T follicular helper cell (primary cell): ENCODE data around the gene AGPAT3.

ENCODE experiments used
- DNase-seq: peaks from one replicate; pipeline ENCODE4 v3.0.0-alpha.2; 2020; ENCODE audit warnings: low read depth

AGPAT3 gene

DNA sequence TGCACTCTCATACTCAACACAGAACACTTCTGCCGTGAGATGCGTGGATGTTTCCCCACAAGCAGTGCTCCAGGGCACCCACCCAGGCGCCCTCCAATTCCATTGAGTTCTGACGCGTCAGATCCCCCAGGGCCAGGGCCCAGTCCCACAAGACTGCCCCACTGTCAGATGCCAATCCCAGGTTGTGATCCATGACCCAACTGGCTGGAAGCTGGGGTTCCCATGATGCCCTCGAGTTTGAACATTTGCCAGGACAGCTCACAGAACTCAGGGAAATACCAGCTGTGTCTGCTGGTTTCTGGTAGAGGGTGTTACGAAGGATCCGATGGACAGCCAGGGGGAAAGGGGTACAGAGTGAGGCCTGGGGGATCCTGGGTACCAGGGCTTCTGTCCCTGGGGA lies 58.4 kb downstream of the AGPAT3 start:
- DNase-seq, result no peak

DNA sequence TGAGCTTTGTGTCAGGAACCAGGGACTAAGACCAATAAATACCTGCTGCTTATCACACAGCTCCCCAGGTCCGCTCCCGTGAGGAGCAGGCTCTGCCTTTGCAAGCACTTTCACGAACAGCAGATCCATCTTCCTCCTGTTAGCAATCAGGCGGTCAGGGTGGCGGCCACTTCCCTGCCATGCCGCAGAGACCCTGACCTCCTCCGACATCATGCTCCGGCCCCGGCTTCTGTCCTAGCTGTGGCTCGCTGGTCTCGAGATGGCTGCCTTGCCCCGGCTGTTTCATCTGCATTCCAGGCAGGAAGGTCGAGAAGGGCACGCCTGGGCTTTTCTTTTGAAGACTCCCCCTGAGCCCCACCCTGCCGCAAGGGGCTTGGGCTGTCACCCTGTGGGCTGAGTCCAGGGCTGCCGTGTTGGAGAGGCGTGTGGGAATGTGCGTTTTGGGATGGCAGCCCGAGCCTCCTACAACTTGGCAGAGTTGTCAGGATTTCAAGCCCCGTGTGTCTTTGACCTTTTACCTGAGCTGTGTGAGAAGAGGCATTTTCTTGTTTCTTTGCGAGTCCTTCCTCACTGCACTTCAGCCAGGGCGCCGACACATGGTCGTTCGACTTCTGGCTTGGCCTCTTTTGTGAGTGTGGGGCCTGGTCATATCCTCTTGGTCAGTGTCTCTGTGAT lies 59.5 kb downstream of the AGPAT3 start:
- no peak for DNase-seq

DNA sequence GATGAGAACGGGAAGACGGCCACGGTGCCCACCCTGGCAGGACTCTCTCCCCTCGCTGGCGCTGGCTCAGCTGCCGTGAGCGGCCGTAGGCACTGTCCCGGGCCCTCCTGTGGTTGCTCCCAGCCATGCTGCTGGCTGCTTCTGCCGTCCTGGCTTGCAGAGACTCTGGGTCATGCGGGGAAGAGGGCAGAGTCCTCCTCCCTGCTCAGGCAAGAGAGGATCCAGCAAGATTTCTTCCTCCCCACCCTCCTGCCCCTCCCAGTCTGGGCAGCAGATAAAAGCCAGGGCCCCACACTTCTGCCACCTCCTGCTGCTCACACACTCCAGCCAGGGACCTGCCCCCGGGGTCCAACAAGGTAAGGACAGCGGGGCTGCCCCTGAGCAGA lies 60.1 kb downstream of the AGPAT3 start:
- DNase-seq, result no peak

DNA sequence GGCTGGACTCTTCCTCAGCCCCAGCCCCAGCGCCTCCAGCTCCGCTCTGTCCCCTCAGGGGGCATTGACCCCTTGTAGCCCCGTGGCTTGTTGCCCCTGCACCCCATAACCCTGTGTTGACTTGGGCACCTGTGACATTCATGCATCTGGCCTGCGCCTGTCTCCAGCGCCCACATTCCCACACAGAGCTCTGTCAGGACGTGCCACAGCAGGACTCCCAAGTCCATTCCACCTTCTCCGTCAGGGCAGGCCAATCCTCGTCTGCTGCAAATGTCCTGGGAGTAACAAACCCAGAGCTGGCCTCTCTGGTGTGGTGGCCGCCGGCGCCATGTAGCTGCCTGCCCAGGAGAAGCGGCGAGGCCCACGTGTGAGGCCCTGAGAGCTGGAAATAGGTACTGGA lies 60.6 kb downstream of the AGPAT3 start:
- no peak for DNase-seq

DNA sequence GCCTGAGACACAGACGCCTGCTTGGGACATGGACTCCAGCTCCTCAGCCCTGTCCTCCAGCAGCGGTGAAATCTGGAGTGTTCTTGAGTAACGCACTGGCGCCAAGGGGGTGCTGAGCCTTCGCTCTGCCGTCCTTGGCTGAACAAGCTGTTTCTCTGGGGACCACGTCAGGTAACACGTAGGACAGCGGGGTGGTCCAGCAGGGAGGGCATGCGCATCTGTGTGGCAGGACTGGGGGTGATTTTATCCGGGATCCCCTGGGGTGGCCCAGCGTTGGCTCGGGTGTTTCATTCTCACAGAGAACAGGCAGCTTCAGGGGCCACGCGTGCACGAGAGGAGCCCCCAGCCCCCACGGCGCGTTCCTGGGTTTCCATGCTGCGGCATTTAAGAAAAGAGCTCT lies 61.2 kb downstream of the AGPAT3 start:
- DNase-seq, result no peak

DNA sequence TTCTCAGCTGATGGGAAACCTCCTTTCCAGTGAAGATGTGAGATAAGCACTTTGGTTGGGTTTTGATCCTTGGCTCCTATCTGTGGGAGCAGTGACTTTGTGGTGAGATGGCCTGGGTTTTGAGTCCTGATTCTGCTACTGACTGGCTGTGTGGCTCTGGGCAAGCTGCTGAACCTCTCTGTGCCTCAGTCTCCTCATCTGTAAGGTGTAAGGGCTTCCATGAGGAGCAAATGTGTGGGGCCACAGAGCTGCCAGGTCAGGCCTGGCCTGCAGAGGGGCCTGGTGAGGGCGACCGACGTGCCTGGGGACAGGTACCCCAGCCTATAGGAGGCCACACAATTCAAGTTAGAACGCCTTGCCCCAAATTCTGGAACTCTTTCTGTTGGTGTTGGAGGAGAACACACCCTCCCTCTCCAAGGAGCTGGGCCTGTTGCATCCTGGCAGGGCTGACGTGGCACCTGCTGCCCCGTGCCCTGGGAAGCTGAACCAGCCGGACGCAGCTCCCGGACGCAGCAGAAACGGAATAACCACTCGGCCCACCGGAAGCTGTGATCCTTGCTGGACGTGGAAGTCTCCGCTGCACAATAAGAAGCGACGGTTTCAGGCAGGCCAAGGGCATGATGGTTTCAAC lies 62.7 kb downstream of the AGPAT3 start:
- DNase-seq, result no peak

DNA sequence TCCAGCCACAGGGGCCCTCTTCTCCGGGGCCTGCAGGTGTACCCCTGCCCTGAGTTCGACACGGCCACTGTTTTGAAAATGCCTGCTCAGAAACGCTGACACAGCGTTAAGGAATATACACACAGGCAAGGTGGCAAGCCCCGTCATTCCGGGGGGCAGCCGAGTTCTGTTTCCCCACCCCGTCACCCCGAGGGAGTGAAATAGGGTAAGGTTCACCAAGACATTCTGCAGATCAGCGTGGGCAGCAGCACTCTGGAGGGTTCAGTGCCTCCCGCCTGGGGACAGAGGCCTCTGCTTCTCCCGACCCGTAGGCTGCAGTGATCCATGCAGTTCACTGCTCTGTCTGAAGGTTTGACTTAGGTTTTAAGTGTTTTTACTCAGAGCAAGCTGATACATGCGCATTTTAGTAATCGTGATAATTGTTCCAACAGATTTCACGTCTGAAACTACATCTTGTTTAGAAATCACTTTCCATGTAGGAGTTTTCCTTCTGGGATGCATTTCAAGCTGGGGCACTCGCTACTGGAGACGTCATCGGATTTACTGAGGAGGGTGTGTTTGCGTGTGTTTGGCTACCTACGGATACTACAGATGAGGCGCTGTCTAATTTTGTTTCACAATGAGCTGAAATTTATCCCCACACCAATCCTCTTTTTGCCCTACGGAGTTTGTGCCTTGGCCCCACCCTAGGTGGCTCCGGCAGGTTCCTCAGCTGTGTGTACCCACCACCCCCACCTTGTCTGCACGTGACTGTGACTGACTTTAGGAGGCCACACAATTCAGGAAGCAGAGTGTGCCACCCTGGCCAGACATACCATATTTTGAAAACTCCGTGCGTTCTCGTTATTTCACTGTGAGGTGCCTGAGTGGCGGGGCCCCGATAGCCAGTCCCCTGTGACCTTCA lies 63.5 kb downstream of the AGPAT3 start:
- DNase-seq, result no peak

DNA sequence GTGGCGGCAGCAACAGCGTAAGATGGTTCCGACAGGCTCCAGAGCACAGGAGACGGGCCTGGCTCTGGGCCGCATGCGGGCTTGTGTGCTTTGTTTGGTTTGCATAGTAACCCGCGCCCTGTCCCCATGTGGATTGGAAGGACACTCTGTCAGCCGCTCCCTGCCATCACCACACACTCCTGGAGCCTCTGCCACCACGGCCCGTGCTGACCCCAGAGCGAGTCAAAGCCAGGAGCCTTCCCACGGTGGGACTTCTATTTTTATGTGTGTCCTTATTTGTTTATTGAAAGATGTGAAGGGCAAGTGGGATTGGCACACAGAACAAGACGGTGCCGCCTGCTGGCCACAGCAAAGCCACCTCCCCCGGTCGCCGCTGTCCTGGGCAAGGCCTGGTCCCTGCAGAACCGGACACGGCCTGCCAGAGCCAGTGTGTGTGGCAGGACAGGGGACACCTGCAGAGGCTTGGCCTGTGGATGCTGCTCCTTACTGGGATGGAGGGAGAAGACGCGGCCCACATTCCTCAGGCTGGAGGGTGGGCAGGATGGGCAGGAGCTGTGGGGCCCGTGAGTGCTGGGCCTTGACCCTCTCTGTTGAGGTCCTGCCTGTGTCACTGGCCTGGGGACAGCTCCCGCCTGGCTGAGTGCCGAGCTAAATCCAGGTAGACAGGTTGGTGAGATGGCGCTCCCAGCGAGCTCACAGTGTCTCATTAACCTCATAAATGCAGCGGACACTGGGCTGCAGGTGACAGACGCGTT lies 64.4 kb downstream of the AGPAT3 start:
- DNase-seq, result no peak

DNA sequence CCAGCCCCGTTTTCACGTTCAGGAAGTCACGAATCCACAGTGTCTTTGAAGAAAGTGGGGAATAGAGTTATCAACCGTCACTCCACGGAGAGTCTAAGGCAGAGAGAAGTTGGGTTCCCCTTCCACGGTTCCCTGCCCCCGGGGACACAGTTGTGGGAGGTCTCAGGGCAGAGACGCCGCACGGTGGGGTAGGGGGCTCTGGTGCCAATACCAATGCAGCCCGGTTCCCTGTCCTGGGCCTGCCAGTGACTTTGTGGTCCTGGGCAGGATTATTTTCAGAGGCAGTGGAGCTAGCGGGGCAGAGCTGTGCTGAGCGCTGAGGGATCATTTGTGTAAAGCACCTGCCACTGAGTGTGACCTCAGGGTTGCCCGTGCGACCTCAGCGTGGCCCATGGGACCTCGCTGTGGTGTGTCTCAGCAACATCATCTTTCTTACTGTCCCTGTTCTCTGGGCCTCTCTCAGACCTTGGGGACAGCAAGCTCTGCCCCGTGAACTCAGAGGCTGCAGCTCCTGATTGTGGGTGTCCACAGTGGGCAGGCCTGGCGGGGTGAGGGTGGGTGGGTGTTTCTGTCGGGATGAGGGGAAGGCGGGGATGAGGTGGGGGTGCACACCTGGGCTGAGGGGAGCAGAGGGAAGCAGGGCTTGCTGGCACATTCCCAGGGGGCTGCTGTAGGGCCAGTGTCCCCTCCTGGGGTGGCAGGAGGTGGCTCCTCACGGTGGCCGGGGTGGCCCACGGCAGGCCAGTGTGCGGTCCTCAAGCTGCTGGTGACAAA lies 65.2 kb downstream of the AGPAT3 start:
- no peak for DNase-seq

DNA sequence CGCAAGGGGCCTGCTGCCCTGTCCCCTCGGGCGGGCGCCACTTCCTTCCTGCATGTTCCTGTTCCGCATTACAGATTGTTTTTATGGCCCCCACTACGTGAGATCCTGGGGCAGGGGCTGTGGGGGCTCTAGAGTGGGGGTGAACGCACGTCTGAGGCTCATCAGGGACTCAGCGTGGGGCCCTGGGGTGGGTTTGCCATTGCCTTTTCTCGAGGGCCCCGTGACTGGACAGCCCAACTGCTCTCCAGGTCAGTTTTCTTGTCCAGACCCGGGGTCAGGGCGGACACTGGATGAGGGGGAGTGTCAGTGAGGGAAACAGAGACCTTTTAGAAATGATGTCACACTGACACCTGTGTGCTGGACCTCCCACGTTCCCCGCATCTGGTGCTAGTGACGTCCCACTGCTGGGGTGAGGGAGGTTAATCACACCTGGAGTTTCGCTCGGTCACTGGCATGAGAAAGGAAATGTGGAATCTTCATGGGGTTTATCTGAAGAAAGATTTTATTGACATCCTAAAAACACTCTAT lies 65.9 kb downstream of the AGPAT3 start:
- DNase-seq, result no peak

DNA sequence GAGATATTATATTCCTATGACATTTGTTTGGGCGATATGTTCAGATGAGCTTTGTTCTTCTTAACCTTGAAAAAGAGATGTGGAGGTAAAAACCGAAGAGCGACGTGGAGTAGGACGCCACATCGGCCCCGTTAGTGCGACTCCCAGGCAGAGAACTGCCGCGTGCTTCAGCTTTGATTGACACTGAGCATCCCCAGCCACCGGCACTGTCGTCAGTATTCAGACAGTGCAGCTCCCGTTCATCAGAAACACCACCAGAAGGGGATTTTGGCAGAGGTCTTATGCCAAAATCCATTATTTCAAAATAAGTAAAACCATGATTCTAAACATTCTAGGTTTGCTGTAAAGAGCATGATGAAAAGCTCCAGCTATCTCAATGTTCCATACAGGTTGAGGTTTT lies 66.5 kb downstream of the AGPAT3 start:
- no peak for DNase-seq

DNA sequence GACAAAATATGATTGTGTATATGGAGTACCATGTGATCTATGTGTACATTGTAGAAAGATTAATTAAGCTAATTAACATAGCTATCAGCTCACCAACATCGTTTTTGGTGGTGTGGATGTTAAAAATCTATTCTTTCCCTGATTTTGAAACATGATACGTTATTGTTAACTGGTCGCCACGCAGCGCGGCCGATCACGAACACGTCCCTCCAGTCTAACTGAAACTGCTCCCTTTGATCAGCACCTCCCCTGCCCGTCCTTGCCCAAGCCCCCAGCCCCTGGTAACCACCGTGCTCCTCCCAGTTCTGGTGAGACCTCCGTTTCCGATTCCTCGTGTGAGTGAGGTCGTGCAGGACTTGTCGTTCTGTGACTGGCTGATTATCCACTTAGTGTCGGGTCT lies 67.0 kb downstream of the AGPAT3 start:
- DNase-seq, result no peak

DNA sequence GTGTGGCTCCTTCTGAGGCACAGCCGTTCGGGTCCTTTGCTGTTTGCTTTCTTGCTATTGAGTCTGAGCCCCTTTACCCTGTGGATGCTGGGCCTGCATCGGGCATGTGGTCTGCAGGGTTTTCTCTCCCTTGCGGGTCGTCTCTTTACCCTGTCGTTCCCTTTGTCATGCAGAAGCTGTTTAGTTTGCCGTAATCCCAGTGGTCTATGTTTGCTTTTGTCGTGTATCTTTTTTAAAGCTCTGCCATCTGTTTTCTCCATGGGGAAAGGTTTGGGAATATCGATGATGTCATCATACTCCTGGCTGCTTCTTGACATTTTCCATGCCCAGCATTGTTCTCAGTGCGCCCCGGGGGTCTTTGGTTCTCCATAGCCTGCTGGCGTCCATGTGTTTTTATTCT lies 68.2 kb downstream of the AGPAT3 start:
- no peak for DNase-seq

DNA sequence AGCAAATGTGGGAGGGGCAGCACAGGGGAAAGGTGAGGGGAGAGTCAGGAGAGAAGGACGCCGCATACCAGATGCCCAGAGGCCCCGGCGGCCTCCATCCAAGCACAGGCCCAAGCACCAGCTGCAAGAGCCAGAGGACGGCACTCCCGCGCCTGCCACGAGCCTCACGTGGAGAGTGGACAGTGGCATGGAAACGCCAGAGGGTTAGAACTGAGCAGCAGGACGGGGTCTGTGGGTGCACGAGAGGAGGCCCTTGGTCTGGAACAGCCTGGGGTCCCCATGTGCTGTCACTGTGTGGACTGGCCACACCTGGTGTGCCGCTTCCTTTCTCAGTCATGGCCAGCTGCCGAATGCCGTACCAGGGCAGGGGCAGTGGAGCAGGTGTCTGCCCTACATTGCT lies 68.7 kb downstream of the AGPAT3 start:
- DNase-seq, result no peak

DNA sequence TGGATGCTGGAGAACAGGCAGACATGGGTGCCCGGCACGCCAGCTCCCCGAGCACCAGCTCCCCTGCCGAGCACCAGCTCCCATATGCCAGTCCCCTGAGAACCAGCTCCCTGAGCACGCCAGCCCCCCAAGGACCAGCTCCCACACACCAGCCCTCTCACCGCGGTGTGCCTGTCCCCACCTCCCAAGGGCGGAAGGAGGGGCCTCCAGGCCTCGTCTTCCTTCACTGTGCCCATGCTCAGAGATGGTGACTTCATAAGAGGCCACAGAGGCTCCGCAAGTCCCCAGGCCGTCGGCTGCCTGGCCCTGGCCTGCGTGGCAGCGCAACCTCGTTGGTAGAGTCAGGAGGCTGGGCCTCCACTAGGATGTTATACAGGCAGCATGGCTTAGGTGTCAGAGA lies 69.1 kb downstream of the AGPAT3 start:
- DNase-seq, result no peak

DNA sequence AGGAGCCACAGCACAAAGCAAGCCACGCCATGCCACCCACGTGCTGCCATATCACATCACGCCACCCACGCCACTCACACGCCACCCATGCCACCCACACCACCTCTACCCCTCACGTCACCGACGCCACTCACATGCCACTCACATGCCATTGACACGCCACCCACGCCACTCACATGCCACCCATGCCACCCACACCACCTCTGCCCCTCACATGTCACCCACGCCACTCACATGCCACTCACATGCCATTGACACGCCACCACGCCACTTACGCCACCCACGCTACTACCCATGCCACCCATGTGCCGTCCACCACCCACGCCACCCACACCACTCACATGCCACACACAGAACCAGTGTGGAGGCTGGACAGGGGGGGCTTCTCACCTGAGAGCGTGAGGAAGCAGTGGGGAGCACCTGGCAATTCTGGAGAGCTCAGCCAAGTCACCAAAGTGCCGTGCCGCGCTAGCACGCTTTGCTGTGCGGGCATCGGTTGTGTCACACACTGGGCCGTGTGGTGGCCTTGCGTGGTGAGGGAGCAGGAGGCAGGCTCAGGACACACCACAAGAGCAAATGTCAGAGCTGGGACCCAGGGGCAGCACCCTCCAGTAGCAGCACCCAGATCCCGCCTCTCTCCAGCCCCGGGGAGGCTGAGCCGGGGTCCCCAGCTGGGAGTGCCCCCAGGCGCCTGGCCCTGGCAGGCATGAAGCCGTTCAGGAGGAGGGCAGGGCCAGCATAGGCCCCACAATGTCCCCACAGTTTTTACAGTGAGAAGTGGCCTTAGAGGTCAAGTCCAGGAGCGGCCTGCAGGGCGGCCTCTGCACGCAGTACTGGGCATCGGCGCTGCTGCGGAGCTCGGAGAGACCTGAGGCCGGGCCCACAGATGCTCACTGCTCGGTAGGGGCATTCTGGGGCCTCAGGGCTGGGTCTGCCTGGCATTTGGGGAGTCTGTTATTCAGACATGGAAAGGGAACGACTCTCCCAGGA lies 70.0 kb downstream of the AGPAT3 start:
- DNase-seq, result no peak

DNA sequence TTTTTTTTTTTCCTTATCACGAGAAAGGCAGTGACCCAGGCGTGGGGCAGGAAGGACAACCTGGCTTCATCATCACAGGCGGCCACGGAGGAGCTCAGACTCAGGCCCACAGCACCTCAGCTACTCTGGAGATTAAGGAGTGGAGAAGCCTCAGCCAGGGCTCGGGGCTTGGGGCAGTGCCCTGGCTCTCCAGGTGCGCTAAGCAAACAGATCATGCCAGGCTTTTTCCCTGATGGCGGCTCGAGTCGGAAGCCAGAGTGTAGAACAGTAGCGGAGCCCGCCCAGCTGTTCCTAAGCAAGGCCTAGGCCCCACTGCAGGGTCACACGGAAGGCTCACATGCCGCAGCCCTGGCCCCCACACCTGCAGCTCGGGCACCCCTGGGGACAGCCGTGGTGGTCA lies 70.7 kb downstream of the AGPAT3 start:
- DNase-seq, result no peak

DNA sequence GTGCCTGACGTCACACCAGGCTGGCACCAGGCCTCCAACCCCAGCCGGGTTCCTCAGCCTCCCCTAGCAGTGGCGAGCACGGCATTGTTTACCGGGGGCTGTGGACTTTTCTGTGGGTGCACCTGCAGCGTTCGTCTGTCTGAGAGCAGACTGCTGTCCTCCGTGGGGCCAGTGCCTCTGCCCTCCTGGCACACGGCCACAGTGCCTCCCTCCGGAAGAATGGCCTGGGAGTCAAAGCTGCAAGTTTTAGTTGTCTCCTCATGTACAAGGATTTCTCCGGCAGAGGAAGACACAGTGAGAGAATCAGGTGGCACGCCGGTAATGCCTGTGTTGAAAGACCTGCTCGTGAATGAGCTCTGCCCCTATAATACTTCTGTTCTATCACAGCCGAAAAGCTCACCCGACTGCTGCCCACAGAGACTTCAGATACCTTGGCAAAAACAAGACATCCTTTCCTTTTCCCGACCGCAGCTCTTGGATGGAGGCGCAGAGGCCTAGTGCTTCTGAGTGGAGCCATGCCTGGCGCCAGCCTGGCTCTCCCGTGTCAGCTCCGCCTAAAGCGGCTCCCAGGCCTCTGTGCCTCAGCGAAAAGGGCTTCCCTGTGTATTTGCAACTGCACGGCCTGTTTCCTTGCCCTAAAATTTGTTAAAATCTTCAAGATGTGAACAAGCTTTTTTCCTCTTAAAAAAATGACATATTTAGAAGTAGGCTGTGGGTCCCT lies 71.4 kb downstream of the AGPAT3 start:
- DNase-seq, result no peak

DNA sequence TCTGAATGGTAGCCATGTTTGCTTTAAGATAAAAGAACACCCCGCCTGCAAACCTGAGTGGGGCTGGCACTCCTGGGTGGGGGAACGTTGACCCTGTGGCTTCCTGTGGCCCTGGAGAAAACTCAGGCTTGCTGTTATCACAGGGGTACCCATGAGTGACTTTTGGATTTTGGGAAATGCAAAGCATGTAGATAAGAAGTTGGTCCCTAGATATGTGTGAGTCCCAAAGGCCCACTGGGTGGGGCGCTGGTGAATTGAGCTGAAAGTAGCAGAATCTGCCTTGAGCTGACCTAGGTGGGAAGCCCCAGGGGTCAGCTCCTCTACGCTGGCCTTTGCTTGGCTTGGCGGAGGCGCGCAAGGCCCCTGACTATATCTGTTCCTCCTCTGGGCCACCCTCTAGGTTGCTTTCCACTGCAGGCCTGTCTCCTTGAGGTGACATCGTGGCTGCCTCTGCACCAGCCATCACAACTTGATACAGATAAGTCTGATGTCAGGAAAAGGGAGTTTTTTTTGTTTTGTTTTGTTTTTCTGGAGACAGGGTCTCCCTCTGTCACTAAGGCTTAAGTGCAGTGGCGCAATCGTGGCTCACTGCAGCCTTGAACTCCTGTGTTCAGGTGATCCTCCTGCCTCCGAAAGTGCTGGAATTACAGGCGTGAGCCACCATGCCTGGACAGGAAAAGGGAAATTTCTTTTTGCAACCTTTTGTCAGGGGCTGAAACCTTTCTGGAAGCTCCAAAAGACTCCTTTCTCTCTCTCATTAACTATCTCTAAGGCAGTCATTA lies 72.2 kb downstream of the AGPAT3 start:
- no peak for DNase-seq
